Measurements from ENCODE around the gene ERC1.

ERC1 gene

GRCh38 chr12:1539135-1539534 is 548.1 kb downstream of the ERC1 start:
- DNase-seq (ENCODE audit: low spot score), result no peak

GRCh38 chr12:1540690-1541089 is 549.7 kb downstream of the ERC1 start:
- DNase-seq (ENCODE audit: low spot score), result no peak

- no peak for DNase-seq (ENCODE audit: low spot score)
Observed at GRCh38 chr12:1542599-1542998, 551.6 kb downstream of the ERC1 start.

GRCh38 chr12:1544996-1545700 is 554.1 kb downstream of the ERC1 start:
- DNase-seq (ENCODE audit: low spot score), result no peak

Data from CD4-positive, alpha-beta T cell treated with Interleukin-2 at 100 ng/mL for 4 hours (primary cell).